Kidney epithelial cell (primary cell): ENCODE results near the gene AICDA. TPM values are rescaled to one million over a fixed set of nuclear protein-coding genes. Genes with fewer than 3 reads are reported as not detected.
"Not testable (repeated sequence)": the region's sequence is repeated elsewhere in the genome, so short reads cannot be mapped to it uniquely, and the experiment has no call there.

Source experiments
- DNase-seq: peaks from one replicate; pipeline ENCODE4 v3.0.0-alpha.2; 2010; ENCODE audit warnings: low read depth
- H3K27me3 ChIP-seq: 2 replicates; pipeline ENCODE4 v1.6.0; 2011; ENCODE audit warnings: low read length; ENCODE audit not compliant: control insufficient read depth, insufficient read depth
- H3K36me3 ChIP-seq: 2 replicates; pipeline ENCODE4 v1.5.1; 2011; ENCODE audit warnings: low read length; ENCODE audit not compliant: control insufficient read depth, insufficient read depth
- H3K4me3 ChIP-seq: 2 replicates; pipeline ENCODE4 v1.5.1; 2011; ENCODE audit warnings: low read depth, mild to moderate bottlenecking, control low read depth, low read length
- CTCF ChIP-seq: IDR thresholded peaks from 2 replicates; pipeline ENCODE4 v1.5.1; 2011; ENCODE audit warnings: mild to moderate bottlenecking, moderate library complexity, low read length, control low read depth, inconsistent platforms; ENCODE audit not compliant: insufficient read depth, poor library complexity, severe bottlenecking
- total RNA-seq: library from RNA; depleted of rRNA; stranded (reverse); fragments of >200 nt; gene quantifications from 2 replicates; pipeline ENCODE4 v1.2.3, GENCODE V29; 2015

Gene AICDA
- total RNA-seq, 1 donor from 2014 or later: 1.3 TPM

- no peak overlapping the region for H3K4me3 ChIP-seq
- H3K36me3 ChIP-seq: no peaks in the 10 kb centered on the region
- no peaks in the 10 kb centered on the region for H3K27me3 ChIP-seq
- DNase-seq: no peak
- TF ChIP-seq CTCF: no peak
Observed at GRCh38 chr12:8584004-8584403, 28.7 kb downstream of the AICDA start.

GRCh38 chr12:8581098-8581784, 31.4 kb downstream of the AICDA start:
- TF ChIP-seq CTCF: no peak
- H3K36me3 ChIP-seq: no peaks in the 10 kb centered on the region
- DNase-seq: no peak
- H3K4me3 ChIP-seq: no peak overlapping the region
- H3K27me3 ChIP-seq: no peaks in the 10 kb centered on the region

- H3K36me3 ChIP-seq: no peaks in the 10 kb centered on the region
- no peaks in the 10 kb centered on the region for H3K27me3 ChIP-seq
- H3K4me3 ChIP-seq: no peak overlapping the region
- no peak for TF ChIP-seq CTCF
- no peak for DNase-seq
Observed at GRCh38 chr12:8577879-8578278, 34.8 kb downstream of the AICDA start.

DNA sequence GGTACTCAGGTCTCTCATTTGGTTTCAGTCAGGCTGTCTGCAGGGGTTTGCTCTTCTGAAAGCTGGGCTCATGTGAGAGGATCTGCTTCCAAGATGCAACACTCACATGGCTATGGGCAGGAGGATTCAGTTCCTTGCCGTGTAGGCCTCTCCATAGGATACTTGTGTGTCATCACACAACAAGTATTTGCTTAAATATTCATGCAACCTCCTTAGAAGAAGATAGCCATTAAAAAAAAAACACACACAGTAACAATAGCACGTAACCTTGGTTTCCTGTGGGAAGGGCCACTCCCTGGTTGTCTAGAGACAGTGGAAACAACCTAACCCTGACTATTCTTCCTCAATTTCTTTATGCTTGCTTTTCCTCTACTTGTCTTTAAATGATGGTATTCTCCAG, 40.2 kb downstream of the AICDA start:
- Histone ChIP-seq H3K27me3 (no peaks in the 10 kb centered on the region), H3K4me3 (no peak overlapping the region), H3K36me3 (no peaks in the 10 kb centered on the region)
- DNase-seq: no peak
- no peak for TF ChIP-seq CTCF

DNA sequence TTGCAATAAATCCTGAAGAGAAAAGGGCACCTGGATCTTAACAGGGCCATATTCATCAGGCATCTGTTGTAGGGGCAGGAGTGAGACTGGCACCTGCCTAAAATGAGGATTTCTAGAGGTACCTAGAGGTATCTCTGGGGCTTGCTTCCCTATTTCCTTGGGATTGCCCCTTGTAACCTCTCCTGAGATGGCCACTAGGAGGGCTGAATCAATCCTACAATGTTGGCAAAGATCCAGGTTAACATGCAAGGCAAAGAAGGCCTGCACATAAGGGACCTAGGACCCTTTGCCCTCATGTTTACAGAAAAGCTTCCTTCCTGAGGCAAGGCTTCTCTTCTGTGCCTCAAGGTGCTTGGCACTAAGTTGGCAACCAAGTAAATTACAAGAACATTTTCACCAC, 46.1 kb downstream of the AICDA start:
- Histone ChIP-seq H3K36me3 (no peaks in the 10 kb centered on the region), H3K4me3 (no peak overlapping the region), H3K27me3 (no peaks in the 10 kb centered on the region)
- DNase-seq: no peak
- TF ChIP-seq CTCF: no peak

DNA sequence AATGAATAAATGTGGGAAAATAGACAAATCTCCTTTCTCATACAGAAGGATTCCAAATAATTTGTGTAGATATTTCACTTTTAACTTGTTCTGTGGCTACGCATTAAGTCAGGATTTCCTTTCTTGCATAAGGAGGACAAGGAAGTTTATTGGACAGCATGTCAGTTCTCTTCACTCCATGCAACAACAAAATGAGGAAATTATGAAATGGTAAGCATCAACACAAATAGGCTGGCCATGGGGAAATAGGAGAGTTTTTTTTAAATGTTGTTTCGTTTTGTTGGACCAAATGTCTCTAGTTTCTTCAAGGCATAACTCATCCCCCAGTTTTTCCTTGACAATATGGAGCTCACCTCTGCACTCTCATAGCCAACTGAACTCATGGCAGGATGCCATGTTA, 46.6 kb downstream of the AICDA start:
- not testable (repeated sequence) for H3K27me3 ChIP-seq, H3K36me3 ChIP-seq, DNase-seq

More for the DNA sequence above, 46.6 kb downstream of the AICDA start:
- H3K4me3 ChIP-seq: not testable (repeated sequence)
